Fibroblast of skin of right biceps (primary cell): Measurements from ENCODE around the gene PAEP.
A peak's percentile ranks its signal among the peaks of the same experiment; 100 is the strongest.
"Not testable (repeated sequence)": the region's sequence is repeated elsewhere in the genome, so short reads cannot be mapped to it uniquely, and the experiment has no call there.

Source experiments
- DNase-seq: peaks from one replicate; pipeline ENCODE4 v3.0.0-alpha.2; 2013

The PAEP gene

DNA sequence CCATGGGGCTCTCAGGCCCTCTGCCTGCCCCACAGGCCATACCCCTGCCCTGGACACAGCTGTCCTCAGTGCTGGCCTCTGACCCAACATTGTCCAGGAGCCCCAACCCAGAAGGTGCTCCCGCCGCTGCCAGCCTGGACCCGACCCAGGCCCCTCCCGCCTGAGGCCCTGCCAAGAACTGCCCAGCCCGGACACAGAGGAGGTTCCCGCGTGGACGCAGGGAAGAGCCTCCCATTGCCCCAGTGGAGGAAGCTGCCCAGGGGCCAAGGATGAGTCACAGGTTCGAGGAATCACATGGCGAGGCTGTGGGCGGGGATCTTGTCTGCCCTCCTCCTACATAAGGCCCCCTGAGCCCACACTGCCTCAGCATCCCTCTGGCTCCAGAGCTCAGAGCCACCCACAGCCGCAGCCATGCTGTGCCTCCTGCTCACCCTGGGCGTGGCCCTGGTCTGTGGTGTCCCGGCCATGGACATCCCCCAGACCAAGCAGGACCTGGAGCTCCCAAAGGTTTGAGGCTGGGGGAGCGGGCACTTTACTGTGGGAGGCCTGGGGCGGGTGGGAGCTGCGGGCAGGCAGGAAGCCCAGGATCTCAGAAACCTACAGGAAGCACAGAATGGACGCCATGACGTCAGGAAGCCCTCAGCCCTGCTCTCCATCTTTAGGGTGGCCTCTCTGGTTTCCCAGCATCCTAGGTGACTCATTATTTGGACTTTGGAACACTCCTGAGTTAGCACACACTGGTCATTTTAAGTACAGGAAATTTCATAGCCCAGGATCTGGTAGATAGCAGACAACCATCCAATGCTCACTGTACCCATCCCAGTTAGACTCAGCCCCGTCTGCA, at the start of gene PAEP:
Gene PAEP, plus strand, starts transcription at position 366 of the 844 bp plus-strand sequence.
- no peak for DNase-seq

DNA sequence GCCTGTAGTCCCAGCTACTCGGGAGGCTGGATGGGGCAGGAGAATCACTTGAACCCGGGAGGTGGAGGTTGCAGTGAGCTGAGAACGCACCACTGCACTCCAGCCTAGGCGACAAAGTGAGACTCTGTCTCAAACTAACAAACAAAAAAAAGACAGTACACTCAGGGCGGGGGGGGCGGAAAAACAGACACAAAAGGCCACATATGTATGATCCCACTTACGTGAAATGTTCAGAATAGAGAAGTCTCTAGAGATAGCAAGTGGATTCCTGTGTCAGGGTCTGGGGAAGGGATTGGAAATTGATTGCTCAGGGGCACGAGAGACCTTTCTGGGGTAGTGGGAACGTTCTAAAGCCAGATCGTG, 49.3 kb upstream of the PAEP start:
- DNase-seq, result no peak

GRCh38 chr9:135512904-135513303, 48.7 kb upstream of the PAEP start:
- DNase-seq, result no peak

DNA sequence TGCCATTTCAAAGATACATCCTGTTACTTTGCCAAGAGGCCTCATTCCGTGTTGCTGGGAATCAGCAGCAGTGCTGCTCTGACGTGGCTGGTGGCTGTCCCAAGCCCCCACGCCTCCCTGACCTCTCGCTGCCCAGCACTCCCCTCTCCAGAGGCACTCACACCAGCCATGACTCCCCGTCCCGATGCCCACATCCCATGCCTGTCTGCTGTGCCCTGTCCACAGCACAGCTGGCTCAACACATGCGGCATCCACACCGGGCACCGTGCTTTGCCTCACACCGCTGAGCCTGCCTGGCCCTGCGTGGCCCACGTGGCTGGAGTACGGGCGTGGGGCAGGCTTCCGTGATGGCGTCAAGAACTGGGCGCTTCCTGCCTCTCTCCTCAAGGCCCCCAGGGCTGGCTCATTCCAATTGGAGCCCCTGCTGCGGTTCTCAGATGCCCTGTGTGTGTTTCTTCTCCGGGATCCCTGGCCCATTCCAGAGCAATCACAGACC, 48.2 kb upstream of the PAEP start:
- DNase-seq, result no peak

DNA sequence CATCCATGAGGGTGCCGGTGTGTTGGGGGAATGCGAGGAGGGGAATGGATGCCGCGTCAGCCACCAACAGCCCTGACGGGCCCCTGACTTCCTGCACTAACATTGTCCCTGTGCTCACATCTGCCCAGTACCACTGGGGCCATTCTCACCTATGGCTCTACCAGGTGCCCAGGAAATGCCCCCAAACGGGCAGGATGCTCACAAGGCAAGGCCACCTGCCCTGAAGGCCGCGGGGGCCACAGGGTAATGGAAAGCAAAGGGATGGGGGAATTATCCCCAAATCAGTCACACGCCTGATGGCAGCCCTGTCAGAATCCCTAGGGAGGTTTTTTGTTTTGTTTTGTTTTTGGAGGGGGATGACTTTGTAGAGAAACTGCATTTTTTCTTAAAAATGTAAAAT, 47.6 kb upstream of the PAEP start:
- not testable (repeated sequence) for DNase-seq

DNA sequence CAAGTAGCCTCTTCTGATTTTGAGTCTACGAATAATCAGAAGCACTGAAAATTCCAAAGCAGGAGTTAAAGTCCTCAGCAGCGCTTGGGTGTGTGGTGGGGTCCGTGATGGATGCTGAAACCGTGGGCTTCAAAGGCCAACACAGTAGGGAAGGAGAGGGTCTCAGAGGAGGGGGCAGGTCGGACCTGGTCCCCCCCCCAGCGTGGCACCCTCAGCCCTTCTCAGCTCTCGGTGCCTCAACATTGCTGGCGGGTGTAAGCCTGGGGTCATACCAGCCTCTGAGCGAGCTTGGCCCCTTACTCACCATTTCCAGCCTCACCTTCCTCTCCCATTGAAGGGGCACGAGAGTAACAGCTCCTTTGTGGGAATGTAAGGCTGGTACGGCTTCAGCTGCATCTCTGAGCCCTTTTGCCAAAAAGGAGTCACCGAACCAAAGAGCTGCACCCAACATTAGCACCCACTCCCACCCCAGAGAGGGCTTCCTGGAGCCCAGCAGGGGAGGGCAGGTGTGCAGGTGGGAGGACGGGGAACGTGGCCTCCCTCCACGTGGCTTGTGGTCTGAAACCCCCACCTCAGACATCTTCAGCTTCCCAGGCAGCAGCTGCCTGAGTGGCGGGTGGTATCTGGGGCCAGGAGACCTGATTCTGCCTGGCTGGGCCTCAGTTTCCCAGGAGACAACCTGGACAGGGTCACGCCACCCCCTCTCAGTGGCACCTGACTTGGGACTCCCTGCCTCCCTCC, 47.0 kb upstream of the PAEP start:
- no peak for DNase-seq

DNA sequence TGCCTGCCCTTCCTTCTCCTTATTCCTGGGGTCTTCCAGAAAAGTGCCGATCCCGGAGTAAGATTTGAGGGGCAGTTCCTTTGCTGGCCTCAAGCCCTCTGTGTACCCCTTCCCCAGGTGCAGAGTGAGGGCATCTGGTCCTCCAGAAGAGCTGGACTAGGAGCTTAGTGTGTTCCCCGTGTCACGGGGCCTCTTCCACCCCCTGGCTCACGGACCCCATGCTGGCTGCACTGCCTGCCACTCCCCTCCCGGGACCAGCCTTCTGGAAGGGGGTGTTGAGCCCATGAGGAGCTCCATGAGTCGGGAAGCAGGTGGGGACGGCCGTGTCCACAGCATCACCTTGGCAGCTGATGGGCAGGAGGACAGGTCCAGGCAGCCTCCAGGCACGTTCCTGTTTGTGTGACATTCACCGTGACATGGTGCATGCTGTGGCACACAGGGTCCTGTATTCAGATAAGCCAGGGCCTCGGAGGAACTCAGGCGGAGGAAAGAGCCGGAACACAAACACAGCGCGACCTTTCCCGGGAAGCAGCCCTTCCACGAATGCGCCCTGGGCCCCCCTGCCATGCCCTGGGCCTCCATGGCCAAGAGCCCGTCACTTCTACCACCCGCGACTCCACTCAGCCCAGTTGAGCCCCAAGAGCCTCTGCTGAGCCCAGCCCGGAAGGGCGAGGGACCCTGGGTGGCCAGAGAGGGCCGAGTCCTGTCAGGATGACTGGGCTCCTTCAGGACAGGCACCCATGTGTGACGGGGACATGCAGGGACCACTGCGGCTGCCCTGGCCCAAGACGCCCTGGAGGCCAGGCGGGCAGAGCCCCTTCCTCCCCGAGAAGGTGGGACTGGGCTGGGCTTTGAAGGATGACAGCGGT, 46.2 kb upstream of the PAEP start:
- DNase-seq, result no peak

DNA sequence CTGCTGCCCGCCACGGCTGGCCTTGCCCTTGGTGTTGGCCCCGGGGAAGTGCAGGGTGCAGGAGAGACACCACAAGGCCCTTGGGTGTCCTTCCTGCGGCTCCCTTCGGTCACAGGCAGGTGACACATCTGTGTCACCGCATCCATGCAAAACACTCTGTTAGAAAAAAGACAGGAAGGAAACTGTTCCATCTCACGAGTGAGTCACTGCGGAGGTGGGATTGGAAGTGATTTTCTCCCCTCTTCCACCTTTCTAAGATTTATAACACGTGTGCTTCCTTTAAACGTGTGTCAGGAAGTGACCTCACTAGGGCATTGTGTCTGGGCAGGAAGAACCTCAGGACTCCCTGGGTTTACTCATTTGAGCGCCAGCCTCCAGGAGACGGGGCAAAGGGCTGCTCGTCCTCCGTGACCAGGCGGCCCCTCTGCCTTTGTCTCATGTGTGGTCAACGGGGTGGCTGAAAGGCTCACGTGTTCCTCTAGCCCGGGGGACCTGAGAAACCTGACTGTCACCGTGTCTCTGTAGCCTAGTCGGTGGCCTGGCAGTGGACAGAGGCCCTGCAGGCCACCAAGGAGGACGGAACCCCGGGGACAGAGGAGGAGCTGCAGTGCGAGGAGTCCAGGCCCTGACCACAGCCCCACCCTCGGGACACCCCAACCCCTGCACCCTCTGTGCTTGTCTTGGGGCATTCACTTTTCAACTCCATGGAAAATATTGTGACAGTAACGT, 45.3 kb upstream of the PAEP start:
- DNase-seq, result no peak

DNA sequence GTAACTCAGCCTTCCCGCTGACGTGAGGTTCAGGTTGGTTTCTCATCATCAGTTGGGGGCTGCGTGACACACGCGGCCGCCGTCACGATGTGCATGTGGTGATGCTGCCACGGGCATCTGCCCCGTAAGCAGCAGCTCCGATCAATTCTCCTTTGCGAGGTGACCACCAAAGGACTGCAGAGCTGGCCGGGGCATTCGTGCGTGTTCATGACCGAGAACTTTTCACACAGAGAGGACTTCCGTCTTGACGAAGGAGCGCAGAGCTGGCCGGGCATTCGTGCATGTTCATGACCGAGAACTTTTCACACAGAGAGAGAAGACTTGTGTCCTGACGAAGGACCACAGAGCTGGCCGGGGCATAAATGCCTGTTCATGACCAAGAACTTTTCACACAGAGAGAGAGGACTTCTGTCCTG, 44.1 kb upstream of the PAEP start:
- no peak for DNase-seq

DNA sequence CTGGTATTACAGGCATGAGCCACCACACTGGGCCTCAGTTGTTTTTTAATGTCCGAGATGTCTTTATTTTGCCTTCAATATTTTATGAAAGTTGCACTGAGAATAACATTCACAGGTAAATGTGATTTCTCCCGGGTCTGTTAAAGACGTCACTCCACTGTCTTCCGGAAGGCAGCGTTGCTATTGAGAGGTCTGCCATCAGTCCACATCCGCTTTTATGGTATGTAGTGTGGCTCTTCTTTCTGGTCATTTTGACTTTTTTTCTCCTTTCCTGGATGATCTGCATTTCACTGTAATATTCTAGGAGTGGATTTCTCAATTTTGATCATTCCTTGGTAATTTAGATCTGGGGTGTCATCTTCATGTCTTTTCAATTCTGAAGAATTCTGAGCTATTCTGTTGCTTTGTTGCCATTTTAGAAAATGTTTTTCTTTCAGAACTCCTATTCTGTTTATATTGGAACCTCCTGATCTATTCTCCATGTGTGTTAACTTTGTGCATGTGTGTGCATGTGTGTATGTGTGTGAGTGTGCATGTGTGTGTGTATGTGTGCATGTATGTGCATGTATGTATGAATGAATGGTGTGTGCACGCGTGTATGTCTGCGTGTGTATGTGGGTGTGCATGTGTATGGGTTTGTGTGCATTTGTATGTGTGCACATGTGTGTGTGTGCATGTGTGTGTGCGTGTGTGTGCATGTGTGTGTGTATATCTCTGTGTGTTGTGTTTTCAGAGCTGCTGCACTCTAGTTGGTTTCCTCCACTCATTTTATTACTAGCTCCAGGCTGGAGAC, 42.2 kb upstream of the PAEP start:
- no peak for DNase-seq

- DNase-seq, result no peak
These were observed 40.5 kb upstream of the PAEP start, which contains the start of gene LCN1 for GRCh38 chr9:135520916-135521607. Gene LCN1, plus strand, starts transcription at chr9:135521440. Its CDS starts 58 bp downstream, at chr9:135521498.

- DNase-seq, result no peak
These were observed 39.9 kb upstream of the PAEP start for GRCh38 chr9:135521608-135522095.

DNA sequence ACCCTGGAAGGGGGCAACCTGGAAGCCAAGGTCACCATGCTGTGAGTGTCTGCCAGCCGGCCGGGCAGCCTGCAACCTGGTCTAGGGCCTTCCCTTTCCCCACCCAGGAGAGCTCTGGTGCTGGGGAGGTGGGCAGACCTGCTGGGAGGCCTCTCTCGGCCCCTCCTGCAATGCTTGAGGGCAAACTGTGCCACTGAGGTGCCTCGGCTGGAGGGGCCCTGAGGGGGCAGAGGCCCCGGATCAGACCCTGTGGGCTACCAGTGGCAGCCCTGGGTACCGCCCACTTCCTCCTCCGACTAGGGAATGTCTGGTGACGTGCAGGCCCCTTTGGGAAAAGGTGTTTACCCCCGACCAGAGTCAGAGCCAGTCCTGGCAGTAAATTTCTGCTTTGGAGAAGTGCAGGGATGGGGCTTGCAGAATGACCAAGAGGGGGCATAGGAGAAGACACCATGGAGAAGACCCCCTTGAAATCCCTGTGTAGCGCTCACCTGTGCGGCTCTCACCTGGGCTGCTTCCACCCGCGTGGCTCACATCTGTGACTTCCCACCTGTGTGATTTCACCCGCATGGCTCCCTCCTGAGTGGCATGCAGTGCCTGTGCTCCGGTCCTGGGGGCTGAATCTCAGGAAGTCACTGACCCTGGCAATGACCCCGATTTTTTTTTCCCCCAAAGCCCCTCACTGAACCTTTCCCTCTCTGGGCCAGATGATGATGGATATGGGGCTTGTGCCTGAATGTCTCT, 39.2 kb upstream of the PAEP start:
- no peak for DNase-seq

- no peak for DNase-seq
These were observed 38.6 kb upstream of the PAEP start for GRCh38 chr9:135522931-135523330.

GRCh38 chr9:135523521-135524129, 37.9 kb upstream of the PAEP start:
- DNase-seq, result no peak

- DNase-seq, result peak; percentile 36
These were observed 37.3 kb upstream of the PAEP start for GRCh38 chr9:135524130-135524861.

DNA sequence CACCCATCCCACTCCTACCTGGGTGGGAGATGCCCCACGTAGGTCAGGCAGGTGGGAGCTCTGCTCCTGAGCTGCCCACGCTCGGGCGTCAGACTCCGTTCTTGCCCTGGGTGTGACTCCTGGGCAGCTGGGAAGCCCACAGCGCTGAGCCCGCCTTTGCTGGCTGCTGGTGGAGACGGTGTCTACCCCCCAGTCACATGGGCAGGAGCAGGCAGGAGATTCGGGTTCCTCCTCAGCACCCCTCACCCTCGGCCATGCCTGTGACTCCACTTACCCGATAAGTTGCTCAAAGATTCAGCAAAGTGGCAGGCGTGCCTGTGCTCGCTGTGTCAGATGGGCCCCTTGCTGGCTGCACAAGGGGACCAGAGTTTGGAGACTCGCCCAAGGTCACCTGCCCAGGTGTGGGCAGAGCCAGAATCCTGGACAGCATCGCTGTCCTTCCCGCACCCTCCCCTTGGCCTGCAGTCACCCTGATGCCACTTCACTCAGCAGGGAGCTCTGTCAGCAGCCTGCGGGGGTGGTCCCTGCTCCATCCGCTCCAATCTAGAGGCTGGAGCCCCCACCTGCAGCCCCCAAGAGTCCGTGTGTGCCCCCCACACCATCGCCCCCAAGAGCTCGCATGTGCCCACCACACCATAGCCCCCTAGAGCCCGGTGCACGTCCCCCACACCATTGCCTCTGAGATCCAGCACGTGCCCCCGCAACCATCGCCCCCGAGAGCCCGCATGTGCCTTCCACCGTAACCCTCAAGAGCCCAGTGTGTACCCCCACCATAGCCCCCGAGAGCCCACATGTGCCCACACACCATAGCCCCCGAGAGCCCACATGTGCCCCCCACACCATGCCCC, 36.1 kb upstream of the PAEP start:
- DNase-seq, result no peak
